ENCODE measurements around the gene CCNJL. TPM values are rescaled to one million over a fixed set of nuclear protein-coding genes. Genes with fewer than 3 reads are reported as not detected.

CCNJL gene
- total RNA-seq, 4 donors from 2014 or later, result 0.15 to 0.18 TPM; not detected in 2

DNA sequence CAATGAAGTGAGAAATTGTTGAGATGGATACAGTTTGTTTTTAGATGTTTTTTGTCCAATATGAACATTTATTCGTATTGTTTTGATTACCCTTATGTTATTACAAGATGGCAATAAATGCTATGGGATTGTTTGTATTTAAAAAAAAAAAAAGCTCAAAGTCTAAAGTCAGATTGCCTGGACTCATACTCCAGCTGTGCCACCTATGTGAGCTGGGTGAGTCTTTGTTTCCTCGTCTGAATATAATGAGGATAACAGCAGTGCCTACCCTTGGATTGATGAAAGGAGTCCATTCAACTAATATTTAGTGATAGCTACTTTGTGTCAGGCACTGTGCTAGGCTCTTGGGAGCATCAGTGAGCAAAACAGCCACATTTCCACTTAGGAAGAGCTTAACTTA lies 14.6 kb upstream of the CCNJL start:
- Histone ChIP-seq H3K27me3 (no peaks in the 10 kb centered on the region), H3K4me1 (no peaks in the 10 kb centered on the region), H3K9me3 (no peaks in the 10 kb centered on the region), H3K4me3 (no peak overlapping the region), H3K27ac (no peak overlapping the region), H3K36me3 (no peaks in the 10 kb centered on the region)
- in situ Hi-C loops (cut with MboI; ENCODE audit: low sequenced_read_pairs in 4 of 4) (no loop called here), intact Hi-C loops (cut with DNase I; ENCODE audit: low total_unique reads) (no loop called here)
- TF ChIP-seq, protein P1, sequence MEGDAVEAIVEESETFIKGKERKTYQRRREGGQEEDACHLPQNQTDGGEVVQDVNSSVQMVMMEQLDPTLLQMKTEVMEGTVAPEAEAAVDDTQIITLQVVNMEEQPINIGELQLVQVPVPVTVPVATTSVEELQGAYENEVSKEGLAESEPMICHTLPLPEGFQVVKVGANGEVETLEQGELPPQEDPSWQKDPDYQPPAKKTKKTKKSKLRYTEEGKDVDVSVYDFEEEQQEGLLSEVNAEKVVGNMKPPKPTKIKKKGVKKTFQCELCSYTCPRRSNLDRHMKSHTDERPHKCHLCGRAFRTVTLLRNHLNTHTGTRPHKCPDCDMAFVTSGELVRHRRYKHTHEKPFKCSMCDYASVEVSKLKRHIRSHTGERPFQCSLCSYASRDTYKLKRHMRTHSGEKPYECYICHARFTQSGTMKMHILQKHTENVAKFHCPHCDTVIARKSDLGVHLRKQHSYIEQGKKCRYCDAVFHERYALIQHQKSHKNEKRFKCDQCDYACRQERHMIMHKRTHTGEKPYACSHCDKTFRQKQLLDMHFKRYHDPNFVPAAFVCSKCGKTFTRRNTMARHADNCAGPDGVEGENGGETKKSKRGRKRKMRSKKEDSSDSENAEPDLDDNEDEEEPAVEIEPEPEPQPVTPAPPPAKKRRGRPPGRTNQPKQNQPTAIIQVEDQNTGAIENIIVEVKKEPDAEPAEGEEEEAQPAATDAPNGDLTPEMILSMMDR (IDR thresholded peaks at IDR 0.05 in 4 of 5, conservative IDR thresholded peaks at IDR 0.05 in 1 of 5), result no peak
- no peak for TF ChIP-seq POLR2A (IDR thresholded peaks at IDR 0.05)
- ATAC-seq, result no peak
- no peak for DNase-seq

DNA sequence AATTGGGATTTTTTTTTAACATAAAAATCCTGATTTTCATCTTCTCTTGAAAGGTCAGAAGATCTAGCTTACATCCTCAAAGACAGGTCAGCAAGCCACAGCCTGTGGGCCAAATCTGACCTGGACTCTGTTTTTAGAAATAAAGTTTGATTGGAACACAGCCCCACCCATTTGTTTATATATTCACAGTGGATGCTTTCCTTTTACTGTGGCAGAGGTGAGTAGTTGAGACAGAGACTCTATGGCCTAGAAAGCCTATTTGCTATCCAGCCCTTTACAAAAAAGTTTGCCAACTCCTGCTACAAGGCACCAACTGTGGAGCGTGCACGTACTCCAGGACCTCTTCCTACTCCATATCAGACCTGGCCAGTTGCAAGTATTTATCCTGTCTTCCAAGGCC lies 13.4 kb upstream of the CCNJL start:
- no peaks in the 10 kb centered on the region for H3K36me3 ChIP-seq
- ATAC-seq (no peak), DNase-seq (no peak)
- in situ Hi-C loops (cut with MboI; ENCODE audit: low sequenced_read_pairs in 4 of 4) (no loop called here), intact Hi-C loops (cut with DNase I; ENCODE audit: low total_unique reads) (no loop called here)
- H3K4me1 ChIP-seq, result no peaks in the 10 kb centered on the region
- H3K9me3 ChIP-seq, result no peaks in the 10 kb centered on the region
- no peaks in the 10 kb centered on the region for H3K27me3 ChIP-seq
- TF ChIP-seq, protein P1 (IDR thresholded peaks at IDR 0.05 in 4 of 5, conservative IDR thresholded peaks at IDR 0.05 in 1 of 5), result no peak
- TF ChIP-seq POLR2A (IDR thresholded peaks at IDR 0.05), result no peak
- no peak overlapping the region for H3K27ac ChIP-seq
- H3K4me3 ChIP-seq, result no peak overlapping the region

DNA sequence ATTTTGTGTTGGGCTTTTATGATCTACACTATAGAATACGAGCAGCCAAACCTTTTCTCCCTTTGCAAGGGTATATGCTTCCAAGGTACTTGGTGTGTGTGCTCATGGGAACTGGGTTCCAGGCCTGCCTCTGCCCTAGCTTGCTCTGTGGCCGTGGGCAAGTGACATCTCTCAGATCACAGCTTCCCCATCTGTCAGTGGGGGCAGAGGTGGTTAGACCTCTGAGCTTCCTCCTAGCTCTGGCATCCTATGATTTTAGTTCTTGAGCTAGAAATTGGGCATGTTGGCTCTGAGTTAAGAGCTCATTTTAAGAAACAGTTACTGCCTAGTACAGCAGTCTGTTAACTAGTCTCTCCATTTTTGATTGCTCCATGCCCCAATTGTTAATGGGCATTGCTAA lies 12.5 kb upstream of the CCNJL start:
- TF ChIP-seq, protein P1 (IDR thresholded peaks at IDR 0.05 in 4 of 5, conservative IDR thresholded peaks at IDR 0.05 in 1 of 5), result no peak
- no peak for TF ChIP-seq POLR2A (IDR thresholded peaks at IDR 0.05)
- Histone ChIP-seq H3K36me3 (no peaks in the 10 kb centered on the region), H3K4me1 (no peaks in the 10 kb centered on the region), H3K27me3 (no peaks in the 10 kb centered on the region), H3K27ac (no peak overlapping the region), H3K4me3 (no peak overlapping the region), H3K9me3 (no peaks in the 10 kb centered on the region)
- in situ Hi-C loops (cut with MboI; ENCODE audit: low sequenced_read_pairs in 4 of 4), result no loop called here
- intact Hi-C loops (cut with DNase I; ENCODE audit: low total_unique reads), result no loop called here
- DNase-seq (no peak), ATAC-seq (no peak)

DNA sequence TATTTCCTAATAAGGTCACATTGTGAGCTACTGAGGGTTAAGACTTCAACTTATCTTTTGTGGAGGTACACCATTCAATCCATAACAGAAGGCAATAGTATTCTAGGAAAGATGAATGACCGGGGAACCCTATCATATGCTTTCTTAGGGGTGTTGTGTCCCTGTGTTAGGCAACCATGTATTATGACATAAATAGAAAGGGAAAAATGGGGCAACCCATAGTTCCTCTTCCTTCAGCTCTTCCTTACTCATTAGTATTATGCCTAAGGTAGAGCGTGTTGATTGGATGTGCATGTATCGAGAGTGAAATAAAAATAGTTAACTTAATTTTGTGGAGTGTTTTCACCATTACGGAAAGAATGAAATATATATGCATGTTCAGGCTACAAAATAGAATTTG lies 6.0 kb upstream of the CCNJL start:
- ATAC-seq, result no peak
- TF ChIP-seq, protein P1 (IDR thresholded peaks at IDR 0.05 in 4 of 5, conservative IDR thresholded peaks at IDR 0.05 in 1 of 5), result no peak
- TF ChIP-seq POLR2A (IDR thresholded peaks at IDR 0.05), result no peak

DNA sequence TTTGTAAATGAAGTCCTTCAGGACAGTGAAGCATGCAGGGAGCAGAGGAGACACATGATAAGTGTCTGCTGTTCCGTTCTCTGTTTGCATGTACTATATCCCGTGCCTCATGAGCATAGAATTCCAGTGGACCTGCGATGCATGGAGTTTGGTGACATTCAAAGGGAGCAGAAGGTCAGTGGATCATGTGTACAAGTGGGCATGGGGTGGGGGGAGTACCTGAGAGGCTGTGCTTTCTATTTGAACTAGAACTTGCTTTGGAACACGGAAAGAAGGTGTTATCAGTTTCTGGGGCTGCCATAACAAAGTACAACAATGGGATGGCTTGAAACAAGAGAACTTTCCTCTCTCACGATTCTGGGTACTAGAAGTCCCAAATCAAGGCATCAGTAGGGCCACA lies 5.1 kb upstream of the CCNJL start:
- Histone ChIP-seq H3K36me3 (no peaks in the 10 kb centered on the region), H3K4me1 (no peaks in the 10 kb centered on the region), H3K4me3 (no peak overlapping the region), H3K27me3 (peaks cover 14 to 16% (median 16%) of the 10 kb centered on the region in 3 donors), H3K27ac (no peak overlapping the region), H3K9me3 (no peaks in the 10 kb centered on the region)
- ATAC-seq (no peak), DNase-seq (no peak)
- intact Hi-C loops (cut with DNase I; ENCODE audit: low total_unique reads), result no loop called here
- in situ Hi-C loops (cut with MboI; ENCODE audit: low sequenced_read_pairs in 4 of 4), result no loop called here
- no peak for TF ChIP-seq POLR2A (IDR thresholded peaks at IDR 0.05)
- TF ChIP-seq, protein P1 (IDR thresholded peaks at IDR 0.05 in 4 of 5, conservative IDR thresholded peaks at IDR 0.05 in 1 of 5), result no peak

More for the DNA sequence above, 6.0 kb upstream of the CCNJL start:
- in situ Hi-C loops (cut with MboI; ENCODE audit: low sequenced_read_pairs in 4 of 4), result no loop called here
- no peak for DNase-seq
- Histone ChIP-seq H3K4me3 (no peak overlapping the region), H3K27ac (no peak overlapping the region), H3K4me1 (no peaks in the 10 kb centered on the region), H3K9me3 (no peaks in the 10 kb centered on the region), H3K36me3 (no peaks in the 10 kb centered on the region), H3K27me3 (peaks cover 8 to 10% (median 8%) of the 10 kb centered on the region in 3 donors)
- intact Hi-C loops (cut with DNase I; ENCODE audit: low total_unique reads), result no loop called here
